Measurements from ENCODE around the gene NOTO.

The NOTO gene

GRCh38 chr2:73233932-73234832 is 31.8 kb downstream of the NOTO start, which contains the start of gene CCT7:
CCT7 (plus strand) TSS chr2:73234308; CDS start chr2:73234379, 71 bp downstream.
- DNase-seq (ENCODE audit: low spot score) = peak; percentile 89

- DNase-seq (ENCODE audit: low spot score) = peak; percentile 49
These were observed 33.1 kb downstream of the NOTO start for GRCh38 chr2:73235315-73236028.

- no peak for DNase-seq (ENCODE audit: low spot score)
These were observed 34.8 kb downstream of the NOTO start for GRCh38 chr2:73237168-73237567.

- no peak for DNase-seq (ENCODE audit: low spot score)
These were observed 35.8 kb downstream of the NOTO start for GRCh38 chr2:73238149-73238548.

- DNase-seq (ENCODE audit: low spot score) = no peak
These were observed 36.6 kb downstream of the NOTO start for GRCh38 chr2:73238976-73239375.

- no peak for DNase-seq (ENCODE audit: low spot score)
These were observed 37.4 kb downstream of the NOTO start for GRCh38 chr2:73239776-73240175.

- no peak for DNase-seq (ENCODE audit: low spot score)
These were observed 41.7 kb downstream of the NOTO start for GRCh38 chr2:73243884-73244570.

- no peak for DNase-seq (ENCODE audit: low spot score)
These were observed 42.2 kb downstream of the NOTO start for GRCh38 chr2:73244580-73244979.

- DNase-seq (ENCODE audit: low spot score) = no peak
These were observed 44.5 kb downstream of the NOTO start for GRCh38 chr2:73246850-73247249.

- DNase-seq (ENCODE audit: low spot score) = no peak
These were observed 47.3 kb downstream of the NOTO start for GRCh38 chr2:73249636-73250035.

GRCh38 chr2:73250872-73251846 is 48.8 kb downstream of the NOTO start:
- no peak for DNase-seq (ENCODE audit: low spot score)

- DNase-seq (ENCODE audit: low spot score) = no peak
These were observed 50.1 kb downstream of the NOTO start for GRCh38 chr2:73252238-73253027.

- no peak for DNase-seq (ENCODE audit: low spot score)
These were observed 51.0 kb downstream of the NOTO start for GRCh38 chr2:73253400-73253799.

GRCh38 chr2:73253901-73254300 is 51.5 kb downstream of the NOTO start:
- no peak for DNase-seq (ENCODE audit: low spot score)

- no peak for DNase-seq (ENCODE audit: low spot score)
These were observed 52.1 kb downstream of the NOTO start for GRCh38 chr2:73254343-73255006.

GRCh38 chr2:73255007-73255644 is 52.8 kb downstream of the NOTO start:
- DNase-seq (ENCODE audit: low spot score) = no peak

- DNase-seq (ENCODE audit: low spot score) = no peak
These were observed 53.7 kb downstream of the NOTO start for GRCh38 chr2:73255907-73256617.

- DNase-seq (ENCODE audit: low spot score) = no peak
These were observed 54.2 kb downstream of the NOTO start for GRCh38 chr2:73256618-73256922.

GRCh38 chr2:73257021-73257420 is 54.6 kb downstream of the NOTO start:
- DNase-seq (ENCODE audit: low spot score) = no peak

All from RKO (cell line).